HepG2 (cell line): ENCODE data around the gene CLDN4. TPM values are rescaled to one million over a fixed set of nuclear protein-coding genes. Genes with fewer than 3 reads are reported as not detected.

ENCODE experiments used
- CBFB ChIP-seq: sonication (generic); formaldehyde crosslinking; IDR thresholded peaks from 2 replicates; pipeline ENCODE4 v1.4.0; 2020; ENCODE audit warnings: missing genetic modification reagents
- FOXM1 ChIP-seq: sonication (generic); formaldehyde crosslinking; IDR thresholded peaks from 2 replicates; pipeline ENCODE4 v1.5.0; 2020; ENCODE audit warnings: missing genetic modification reagents
- NFIB ChIP-seq: sonication (generic); formaldehyde crosslinking; IDR thresholded peaks from 2 replicates; pipeline ENCODE4 v1.9.0; 2021; ENCODE audit warnings: missing genetic modification reagents, mild to moderate bottlenecking, borderline replicate concordance
- PHF20 ChIP-seq: sonication (generic); formaldehyde crosslinking; IDR thresholded peaks from 2 replicates; pipeline ENCODE4 v1.5.0; 2020; ENCODE audit warnings: mild to moderate bottlenecking, missing genetic modification reagents
- RARG ChIP-seq: sonication (generic); formaldehyde crosslinking; IDR thresholded peaks from 2 replicates; pipeline ENCODE4 v1.4.0; 2020; ENCODE audit warnings: low read depth, mild to moderate bottlenecking, missing genetic modification reagents
- RCOR2 ChIP-seq: IDR thresholded peaks from 2 replicates; pipeline ENCODE4 v1.6.1; 2016; ENCODE audit warnings: missing biosample characterization, missing genetic modification reagents
- SIN3A ChIP-seq: IDR thresholded peaks from 2 replicates; pipeline ENCODE4 v1.6.1; 2011; ENCODE audit warnings: low read depth, mild to moderate bottlenecking, control low read depth, low read length, borderline replicate concordance
- TRIM24 ChIP-seq: sonication (generic); formaldehyde crosslinking; IDR thresholded peaks from 2 replicates; pipeline ENCODE4 v1.8.0; 2022; ENCODE audit warnings: mild to moderate bottlenecking, missing genetic modification reagents
- ZBTB38 ChIP-seq: sonication (generic); formaldehyde crosslinking; IDR thresholded peaks from 2 replicates; pipeline ENCODE4 v1.5.1; 2020; ENCODE audit warnings: mild to moderate bottlenecking, missing genetic modification reagents
- ZNF138 ChIP-seq: sonication (generic); formaldehyde crosslinking; IDR thresholded peaks from 2 replicates; pipeline ENCODE4 v1.5.0; 2020; ENCODE audit warnings: mild to moderate bottlenecking, low read depth, missing genetic modification reagents
- ZNF256 ChIP-seq: sonication (generic); formaldehyde crosslinking; conservative IDR thresholded peaks from 2 replicates; pipeline ENCODE4 v1.4.0; 2020; ENCODE audit warnings: missing genetic modification reagents
- ZNF558 ChIP-seq: sonication (generic); formaldehyde crosslinking; IDR thresholded peaks from 2 replicates; pipeline ENCODE4 v1.9.0; 2022; ENCODE audit warnings: mild to moderate bottlenecking, missing genetic modification reagents, borderline replicate concordance
- polyA plus RNA-seq, 8 experiments: library from polyadenylated mRNA; depleted of rRNA in 3 of 8; stranded (reverse) in 7 of 8; unstranded in 1 of 8; fragments of >200 nt; fragmentation: Illumina TruSeq in 4 of 8; extraction: Trizol in 4 of 8; gene quantifications; 2 replicates each; pipeline versions ENCODE4 v1.2.1 to v1.2.3, GENCODE V29; 2011 to 2016; ENCODE audit warnings: low read depth in 4 of 8, missing spikeins in 1 of 8, mixed read lengths in 1 of 8; ENCODE audit not compliant: insufficient read depth in 1 of 8
- total RNA-seq, 5 experiments: library from RNA; depleted of rRNA; stranded (reverse); fragments of >200 nt; fragmentation: Illumina TruSeq; extraction: Trizol; gene quantifications; 2 replicates each; pipeline ENCODE4 v1.2.3, GENCODE V29; 2016; ENCODE audit warnings: low read depth in 1 of 5
- TF ChIP-seq, protein P1 (sequence below): sonication (generic); formaldehyde crosslinking; IDR thresholded peaks from 2 replicates; pipeline ENCODE4 v1.8.0; 2022; ENCODE audit warnings: missing genetic modification reagents, mild to moderate bottlenecking, inconsistent platforms, borderline replicate concordance
- TF ChIP-seq, protein P2 (sequence below): sonication (generic); formaldehyde crosslinking; IDR thresholded peaks from 2 replicates; pipeline ENCODE4 v1.9.0; 2022; ENCODE audit warnings: low read depth, missing genetic modification reagents
- TF ChIP-seq, protein P3 (sequence below): sonication (generic); formaldehyde crosslinking; IDR thresholded peaks from 2 replicates; pipeline ENCODE4 v1.8.1; 2023; ENCODE audit warnings: mild to moderate bottlenecking, inconsistent platforms, moderate library complexity, missing genetic modification reagents, borderline replicate concordance
- TF ChIP-seq, protein P4 (sequence below): sonication (generic); formaldehyde crosslinking; IDR thresholded peaks from 2 replicates; pipeline ENCODE4 v1.4.0; 2020; ENCODE audit warnings: mild to moderate bottlenecking, missing genetic modification reagents
- TF ChIP-seq, protein P5 (sequence below): sonication (generic); formaldehyde crosslinking; IDR thresholded peaks from 2 replicates; pipeline ENCODE4 v1.5.0; 2020; ENCODE audit warnings: missing genetic modification reagents

The CLDN4 gene
- total and polyA plus RNA-seq, 2 of the 13 experiments (the other 11 are each of a cell fraction or from before 2014, with no cell fraction given), result 28.2 to 35.7 TPM

DNA sequence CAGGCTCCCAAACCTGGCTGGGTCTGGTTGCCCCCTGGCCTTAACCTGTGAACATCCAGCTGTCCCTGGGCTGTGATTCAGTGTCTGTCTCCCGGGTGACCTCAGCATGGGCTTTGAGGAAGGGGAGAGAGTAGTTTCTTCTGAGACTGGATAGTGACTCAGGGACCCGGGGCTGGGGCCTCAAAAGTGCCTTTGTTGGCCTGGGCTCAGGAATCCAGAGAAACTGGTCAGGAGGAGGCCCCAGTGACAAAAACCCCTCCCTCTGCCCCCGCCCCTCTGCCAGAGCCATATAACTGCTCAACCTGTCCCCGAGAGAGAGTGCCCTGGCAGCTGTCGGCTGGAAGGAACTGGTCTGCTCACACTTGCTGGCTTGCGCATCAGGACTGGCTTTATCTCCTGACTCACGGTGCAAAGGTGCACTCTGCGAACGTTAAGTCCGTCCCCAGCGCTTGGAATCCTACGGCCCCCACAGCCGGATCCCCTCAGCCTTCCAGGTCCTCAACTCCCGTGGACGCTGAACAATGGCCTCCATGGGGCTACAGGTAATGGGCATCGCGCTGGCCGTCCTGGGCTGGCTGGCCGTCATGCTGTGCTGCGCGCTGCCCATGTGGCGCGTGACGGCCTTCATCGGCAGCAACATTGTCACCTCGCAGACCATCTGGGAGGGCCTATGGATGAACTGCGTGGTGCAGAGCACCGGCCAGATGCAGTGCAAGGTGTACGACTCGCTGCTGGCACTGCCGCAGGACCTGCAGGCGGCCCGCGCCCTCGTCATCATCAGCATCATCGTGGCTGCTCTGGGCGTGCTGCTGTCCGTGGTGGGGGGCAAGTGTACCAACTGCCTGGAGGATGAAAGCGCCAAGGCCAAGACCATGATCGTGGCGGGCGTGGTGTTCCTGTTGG, at the start of gene CLDN4 (continued):
- TF ChIP-seq, protein P1, sequence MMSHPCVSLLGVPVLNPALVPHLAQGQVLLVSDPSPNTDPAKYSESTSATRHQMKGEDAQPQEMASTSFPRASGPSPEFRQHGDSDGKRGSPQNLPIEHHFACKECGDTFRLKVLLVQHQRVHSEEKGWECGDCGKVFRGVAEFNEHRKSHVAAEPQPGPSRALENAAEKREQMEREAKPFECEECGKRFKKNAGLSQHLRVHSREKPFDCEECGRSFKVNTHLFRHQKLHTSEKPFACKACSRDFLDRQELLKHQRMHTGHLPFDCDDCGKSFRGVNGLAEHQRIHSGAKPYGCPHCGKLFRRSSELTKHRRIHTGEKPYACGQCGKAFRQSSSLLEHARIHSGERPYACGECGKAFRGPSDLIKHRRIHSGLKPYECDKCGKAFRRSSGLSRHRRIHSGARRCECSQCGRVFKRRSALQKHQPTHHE (CRISPR knock-in tag), result no peak
- TF ChIP-seq, protein P2, sequence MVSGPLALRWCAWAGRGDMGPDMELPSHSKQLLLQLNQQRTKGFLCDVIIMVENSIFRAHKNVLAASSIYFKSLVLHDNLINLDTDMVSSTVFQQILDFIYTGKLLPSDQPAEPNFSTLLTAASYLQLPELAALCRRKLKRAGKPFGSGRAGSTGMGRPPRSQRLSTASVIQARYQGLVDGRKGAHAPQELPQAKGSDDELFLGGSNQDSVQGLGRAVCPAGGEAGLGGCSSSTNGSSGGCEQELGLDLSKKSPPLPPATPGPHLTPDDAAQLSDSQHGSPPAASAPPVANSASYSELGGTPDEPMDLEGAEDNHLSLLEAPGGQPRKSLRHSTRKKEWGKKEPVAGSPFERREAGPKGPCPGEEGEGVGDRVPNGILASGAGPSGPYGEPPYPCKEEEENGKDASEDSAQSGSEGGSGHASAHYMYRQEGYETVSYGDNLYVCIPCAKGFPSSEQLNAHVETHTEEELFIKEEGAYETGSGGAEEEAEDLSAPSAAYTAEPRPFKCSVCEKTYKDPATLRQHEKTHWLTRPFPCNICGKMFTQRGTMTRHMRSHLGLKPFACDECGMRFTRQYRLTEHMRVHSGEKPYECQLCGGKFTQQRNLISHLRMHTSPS (CRISPR knock-in tag), result no peak; the same call in 1 of the 2 replicates
- no peak for TF ChIP-seq PHF20 (CRISPR knock-in tag)
- TF ChIP-seq, protein P3, sequence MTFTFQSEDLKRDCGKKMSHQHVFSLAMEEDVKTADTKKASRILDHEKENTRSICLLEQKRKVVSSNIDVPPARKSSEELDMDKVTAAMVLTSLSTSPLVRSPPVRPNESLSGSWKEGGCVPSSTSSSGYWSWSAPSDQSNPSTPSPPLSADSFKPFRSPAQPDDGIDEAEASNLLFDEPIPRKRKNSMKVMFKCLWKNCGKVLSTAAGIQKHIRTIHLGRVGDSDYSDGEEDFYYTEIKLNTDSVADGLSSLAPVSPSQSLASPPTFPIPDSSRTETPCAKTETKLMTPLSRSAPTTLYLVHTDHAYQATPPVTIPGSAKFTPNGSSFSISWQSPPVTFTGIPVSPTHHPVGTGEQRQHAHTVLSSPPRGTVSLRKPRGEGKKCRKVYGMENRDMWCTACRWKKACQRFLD (CRISPR knock-in tag), result no peak
- TF ChIP-seq FOXM1 (CRISPR knock-in tag), result no peak
- TF ChIP-seq, protein P4, sequence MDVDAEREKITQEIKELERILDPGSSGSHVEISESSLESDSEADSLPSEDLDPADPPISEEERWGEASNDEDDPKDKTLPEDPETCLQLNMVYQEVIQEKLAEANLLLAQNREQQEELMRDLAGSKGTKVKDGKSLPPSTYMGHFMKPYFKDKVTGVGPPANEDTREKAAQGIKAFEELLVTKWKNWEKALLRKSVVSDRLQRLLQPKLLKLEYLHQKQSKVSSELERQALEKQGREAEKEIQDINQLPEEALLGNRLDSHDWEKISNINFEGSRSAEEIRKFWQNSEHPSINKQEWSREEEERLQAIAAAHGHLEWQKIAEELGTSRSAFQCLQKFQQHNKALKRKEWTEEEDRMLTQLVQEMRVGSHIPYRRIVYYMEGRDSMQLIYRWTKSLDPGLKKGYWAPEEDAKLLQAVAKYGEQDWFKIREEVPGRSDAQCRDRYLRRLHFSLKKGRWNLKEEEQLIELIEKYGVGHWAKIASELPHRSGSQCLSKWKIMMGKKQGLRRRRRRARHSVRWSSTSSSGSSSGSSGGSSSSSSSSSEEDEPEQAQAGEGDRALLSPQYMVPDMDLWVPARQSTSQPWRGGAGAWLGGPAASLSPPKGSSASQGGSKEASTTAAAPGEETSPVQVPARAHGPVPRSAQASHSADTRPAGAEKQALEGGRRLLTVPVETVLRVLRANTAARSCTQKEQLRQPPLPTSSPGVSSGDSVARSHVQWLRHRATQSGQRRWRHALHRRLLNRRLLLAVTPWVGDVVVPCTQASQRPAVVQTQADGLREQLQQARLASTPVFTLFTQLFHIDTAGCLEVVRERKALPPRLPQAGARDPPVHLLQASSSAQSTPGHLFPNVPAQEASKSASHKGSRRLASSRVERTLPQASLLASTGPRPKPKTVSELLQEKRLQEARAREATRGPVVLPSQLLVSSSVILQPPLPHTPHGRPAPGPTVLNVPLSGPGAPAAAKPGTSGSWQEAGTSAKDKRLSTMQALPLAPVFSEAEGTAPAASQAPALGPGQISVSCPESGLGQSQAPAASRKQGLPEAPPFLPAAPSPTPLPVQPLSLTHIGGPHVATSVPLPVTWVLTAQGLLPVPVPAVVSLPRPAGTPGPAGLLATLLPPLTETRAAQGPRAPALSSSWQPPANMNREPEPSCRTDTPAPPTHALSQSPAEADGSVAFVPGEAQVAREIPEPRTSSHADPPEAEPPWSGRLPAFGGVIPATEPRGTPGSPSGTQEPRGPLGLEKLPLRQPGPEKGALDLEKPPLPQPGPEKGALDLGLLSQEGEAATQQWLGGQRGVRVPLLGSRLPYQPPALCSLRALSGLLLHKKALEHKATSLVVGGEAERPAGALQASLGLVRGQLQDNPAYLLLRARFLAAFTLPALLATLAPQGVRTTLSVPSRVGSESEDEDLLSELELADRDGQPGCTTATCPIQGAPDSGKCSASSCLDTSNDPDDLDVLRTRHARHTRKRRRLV (CRISPR knock-in tag), result no peak
- TF ChIP-seq RCOR2 (CRISPR knock-in tag), result no peak
- TF ChIP-seq SIN3A, result peak; percentile 80; the same call in 1 of the 2 replicates
- no peak for TF ChIP-seq ZNF558 (CRISPR knock-in tag)
- no peak for TF ChIP-seq TRIM24 (CRISPR knock-in tag)
- TF ChIP-seq NFIB, result no peak
- TF ChIP-seq, protein P5, sequence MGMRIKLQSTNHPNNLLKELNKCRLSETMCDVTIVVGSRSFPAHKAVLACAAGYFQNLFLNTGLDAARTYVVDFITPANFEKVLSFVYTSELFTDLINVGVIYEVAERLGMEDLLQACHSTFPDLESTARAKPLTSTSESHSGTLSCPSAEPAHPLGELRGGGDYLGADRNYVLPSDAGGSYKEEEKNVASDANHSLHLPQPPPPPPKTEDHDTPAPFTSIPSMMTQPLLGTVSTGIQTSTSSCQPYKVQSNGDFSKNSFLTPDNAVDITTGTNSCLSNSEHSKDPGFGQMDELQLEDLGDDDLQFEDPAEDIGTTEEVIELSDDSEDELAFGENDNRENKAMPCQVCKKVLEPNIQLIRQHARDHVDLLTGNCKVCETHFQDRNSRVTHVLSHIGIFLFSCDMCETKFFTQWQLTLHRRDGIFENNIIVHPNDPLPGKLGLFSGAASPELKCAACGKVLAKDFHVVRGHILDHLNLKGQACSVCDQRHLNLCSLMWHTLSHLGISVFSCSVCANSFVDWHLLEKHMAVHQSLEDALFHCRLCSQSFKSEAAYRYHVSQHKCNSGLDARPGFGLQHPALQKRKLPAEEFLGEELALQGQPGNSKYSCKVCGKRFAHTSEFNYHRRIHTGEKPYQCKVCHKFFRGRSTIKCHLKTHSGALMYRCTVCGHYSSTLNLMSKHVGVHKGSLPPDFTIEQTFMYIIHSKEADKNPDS (CRISPR knock-in tag), result no peak
- TF ChIP-seq CBFB (CRISPR knock-in tag), result no peak
- TF ChIP-seq RARG (CRISPR knock-in tag), result no peak
- no peak for TF ChIP-seq ZNF256
- TF ChIP-seq ZBTB38 (CRISPR knock-in tag), result no peak; the same call in 1 of the 2 replicates
- peak; percentile 91; the same call in 1 of the 2 replicates for TF ChIP-seq ZNF138 (CRISPR knock-in tag)
